Measurements from ENCODE around the gene HIRIP3.
"Not testable (repeated sequence)": the region's sequence is repeated elsewhere in the genome, so short reads cannot be mapped to it uniquely, and the experiment has no call there.

The HIRIP3 gene

DNA sequence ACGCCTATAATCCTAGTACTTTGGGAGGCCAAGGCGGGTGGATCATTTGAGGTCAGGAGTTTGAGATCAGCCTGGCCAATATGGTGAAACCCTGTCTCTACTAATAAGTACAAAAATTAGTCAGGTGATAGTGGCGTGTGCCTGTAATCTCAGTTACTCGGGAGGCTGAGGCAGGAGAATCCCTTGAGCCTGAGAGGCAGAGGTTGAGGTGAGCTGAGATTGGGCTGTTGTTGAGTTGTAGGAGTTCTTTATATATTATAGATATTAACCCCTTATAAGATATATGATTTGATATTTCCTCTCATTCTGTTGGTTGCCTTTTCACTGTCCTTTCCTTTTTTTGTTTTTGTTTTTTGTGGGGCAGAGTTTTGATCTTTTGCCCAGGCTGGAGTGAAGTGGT lies 35.6 kb downstream of the HIRIP3 start:
- not testable (repeated sequence) for DNase-seq (ENCODE audit: low read depth in 2 of 2)

GRCh38 chr16:29959293-29959692 lies 36.1 kb downstream of the HIRIP3 start:
- no peak for DNase-seq (ENCODE audit: low read depth in 2 of 2)

DNA sequence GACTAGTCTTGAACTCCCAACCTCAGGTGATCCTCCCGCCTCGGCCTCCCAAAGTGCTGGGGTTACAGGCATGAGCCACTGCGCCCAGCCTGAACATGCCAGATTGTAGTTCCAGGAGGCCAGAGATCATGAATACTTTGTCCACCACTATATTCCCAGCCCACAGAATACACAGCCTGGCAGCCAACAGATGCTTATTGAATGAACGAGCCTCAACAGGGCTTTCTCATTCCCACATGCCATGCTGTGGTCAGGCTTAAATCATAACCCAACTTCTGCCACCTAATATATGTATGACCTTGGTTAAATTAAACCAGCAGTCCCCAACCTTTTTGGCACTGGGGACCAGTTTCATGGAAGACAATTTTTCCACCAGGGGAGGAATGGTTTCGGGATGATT lies 36.7 kb downstream of the HIRIP3 start:
- DNase-seq (ENCODE audit: low read depth in 2 of 2): no peak

- DNase-seq (ENCODE audit: low read depth in 2 of 2): no peak
Measured at GRCh38 chr16:29951625-29952365, 43.6 kb downstream of the HIRIP3 start.

DNA sequence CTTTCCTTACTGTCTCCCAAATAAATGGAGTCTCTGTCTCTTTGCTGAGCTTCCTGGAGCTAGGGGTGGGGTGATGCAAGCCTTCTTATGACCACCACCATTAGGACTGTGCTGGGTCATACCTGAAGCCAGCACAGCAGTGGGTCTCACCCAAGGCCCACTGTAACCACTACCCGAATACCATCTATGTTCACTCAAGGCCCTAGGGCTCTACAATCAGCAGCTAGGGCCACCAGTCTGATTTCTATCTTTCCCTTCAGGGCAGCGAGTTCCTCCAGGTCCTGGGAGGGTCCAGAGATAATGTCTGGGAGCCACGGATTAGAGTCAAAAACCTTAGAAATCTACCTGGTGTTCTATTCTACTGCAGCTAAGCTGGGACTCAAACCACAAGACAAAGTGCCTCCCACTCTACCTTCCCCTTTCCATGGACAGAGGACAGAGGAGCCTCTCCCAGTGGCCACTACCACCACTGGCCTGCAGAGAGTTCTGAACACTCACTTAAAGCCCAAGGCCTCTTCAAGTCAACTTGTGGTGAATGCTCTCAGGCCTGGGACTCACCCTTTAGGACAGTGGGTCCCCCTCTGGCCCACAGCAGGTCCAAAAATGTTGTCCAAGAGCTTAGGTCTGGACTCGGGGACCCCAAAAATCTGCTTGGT lies 44.5 kb downstream of the HIRIP3 start:
- no peak for DNase-seq (ENCODE audit: low read depth in 2 of 2)

DNA sequence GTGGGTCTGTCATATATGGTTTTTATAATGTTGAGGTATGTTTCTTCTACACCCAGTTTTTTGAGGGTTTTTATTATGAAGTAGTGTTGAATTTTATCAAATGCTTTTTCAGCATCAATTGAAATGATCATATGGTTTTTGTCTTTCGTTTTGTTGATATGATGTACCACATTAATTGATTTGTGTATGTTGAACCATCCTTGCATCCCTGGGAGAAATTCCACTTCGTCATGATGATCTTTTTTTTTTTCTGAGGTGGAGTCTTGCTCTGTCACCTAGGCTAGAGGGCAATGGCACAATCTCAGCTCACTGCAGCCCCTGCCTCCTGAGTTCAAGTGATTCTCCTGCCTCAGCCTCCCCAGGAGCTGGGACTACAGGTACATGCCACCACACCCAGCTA lies 47.5 kb downstream of the HIRIP3 start:
- no peak for DNase-seq (ENCODE audit: low read depth in 2 of 2)

DNA sequence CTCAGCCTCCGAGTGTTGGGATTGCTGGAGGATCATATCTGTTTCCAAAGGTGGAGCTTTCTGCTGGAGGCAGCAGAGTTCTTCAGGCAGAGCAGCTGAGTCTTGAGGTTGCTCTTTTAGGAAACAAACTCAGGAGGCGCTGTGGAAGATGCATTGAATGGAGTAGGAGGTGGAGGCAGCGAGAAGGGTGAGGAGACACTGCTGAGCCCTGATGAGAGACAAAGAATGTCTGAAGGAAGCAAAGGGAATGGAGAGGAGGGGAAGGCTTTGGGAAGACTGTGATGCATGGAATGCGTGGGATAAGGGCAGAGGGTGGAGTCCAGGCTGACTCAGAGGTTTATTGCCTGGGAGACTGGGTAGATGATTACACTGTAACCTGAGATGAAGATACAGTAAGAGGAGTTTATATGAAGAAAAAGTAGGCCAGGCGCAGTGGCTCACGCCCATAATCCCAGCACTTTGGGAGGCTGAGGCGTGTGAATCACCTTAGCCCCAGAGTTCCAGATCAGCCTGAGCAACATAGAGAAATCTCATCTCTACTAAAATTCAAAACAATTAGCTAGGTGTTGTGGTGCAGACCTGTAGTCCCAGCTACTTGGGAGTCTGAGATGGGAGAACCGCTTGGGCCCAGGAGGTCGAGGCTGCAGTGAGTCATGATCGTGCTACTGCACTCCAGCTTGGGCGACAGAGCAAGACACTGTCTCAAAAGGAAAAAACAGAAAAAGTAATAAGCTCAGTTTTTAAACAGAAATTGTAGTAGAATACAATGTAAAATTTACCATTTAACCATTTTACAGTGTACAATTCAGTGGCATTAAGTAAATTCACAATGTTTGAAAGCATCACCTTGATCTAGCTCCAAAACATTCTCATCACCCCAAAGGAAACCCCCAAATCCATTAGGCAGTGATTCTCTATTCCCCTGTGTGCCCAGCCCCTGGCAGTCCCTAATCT lies 51.3 kb downstream of the HIRIP3 start:
- DNase-seq (ENCODE audit: low read depth in 2 of 2): no peak

Measured in stimulated activated CD8-positive, alpha-beta memory T cell treated with anti-CD3 and anti-CD28 coated beads, Interleukin-2, amount 100 ng/mL, for 48 hours (primary cell).